GM20431 (cell line): ENCODE data around the gene CCND1.

Source experiments
- in situ Hi-C: fragments of 300-500 bp; cut with MseI, MboI; formaldehyde crosslinking; loops from one replicate; pipeline ENCODE4 v1.15.0; 2020; ENCODE audit warnings: low sequenced_read_pairs; ENCODE audit not compliant: unreplicated experiment

Gene CCND1

GRCh38 chr11:69640995-69641581 is at the start of gene CCND1:
TSS of gene CCND1 (plus strand) at chr11:69641156. CDS start at chr11:69641314, 158 bp downstream.
- in situ Hi-C loops: loop anchor here (25.0 kb wide), 1 partner anchor 354 kb away; the partner anchor contains the start of gene MYEOV

- in situ Hi-C loops: no loop called here
Measured at GRCh38 chr11:69592986-69593650, 47.8 kb upstream of the CCND1 start.

GRCh38 chr11:69593851-69594250 is 47.1 kb upstream of the CCND1 start:
- in situ Hi-C loops: no loop called here

GRCh38 chr11:69594481-69594880 is 46.5 kb upstream of the CCND1 start:
- in situ Hi-C loops: no loop called here

GRCh38 chr11:69595805-69596665 is 44.9 kb upstream of the CCND1 start:
- in situ Hi-C loops: no loop called here

GRCh38 chr11:69598147-69598546 is 42.8 kb upstream of the CCND1 start:
- in situ Hi-C loops: no loop called here

DNA sequence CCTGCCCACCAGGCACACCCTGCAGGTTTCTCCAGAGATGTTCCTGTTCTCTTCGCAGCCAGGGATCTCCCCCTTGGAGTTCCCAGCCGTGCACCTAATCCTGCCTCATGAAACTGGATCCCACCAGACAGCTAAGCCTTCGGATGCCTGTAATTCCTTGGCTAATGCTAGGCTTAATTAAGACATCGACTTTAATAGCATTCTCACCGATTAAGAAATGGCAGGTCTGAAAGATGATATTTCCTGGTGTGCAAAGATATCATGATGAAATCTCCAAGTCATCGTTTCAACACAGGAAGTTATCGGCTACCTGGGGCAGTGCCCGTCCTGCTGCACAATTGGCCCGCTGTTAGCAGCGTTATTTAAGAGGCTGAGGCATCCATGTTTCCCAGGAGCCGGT is 41.5 kb upstream of the CCND1 start:
- in situ Hi-C loops: no loop called here

GRCh38 chr11:69600001-69600400 is 41.0 kb upstream of the CCND1 start:
- in situ Hi-C loops: no loop called here

DNA sequence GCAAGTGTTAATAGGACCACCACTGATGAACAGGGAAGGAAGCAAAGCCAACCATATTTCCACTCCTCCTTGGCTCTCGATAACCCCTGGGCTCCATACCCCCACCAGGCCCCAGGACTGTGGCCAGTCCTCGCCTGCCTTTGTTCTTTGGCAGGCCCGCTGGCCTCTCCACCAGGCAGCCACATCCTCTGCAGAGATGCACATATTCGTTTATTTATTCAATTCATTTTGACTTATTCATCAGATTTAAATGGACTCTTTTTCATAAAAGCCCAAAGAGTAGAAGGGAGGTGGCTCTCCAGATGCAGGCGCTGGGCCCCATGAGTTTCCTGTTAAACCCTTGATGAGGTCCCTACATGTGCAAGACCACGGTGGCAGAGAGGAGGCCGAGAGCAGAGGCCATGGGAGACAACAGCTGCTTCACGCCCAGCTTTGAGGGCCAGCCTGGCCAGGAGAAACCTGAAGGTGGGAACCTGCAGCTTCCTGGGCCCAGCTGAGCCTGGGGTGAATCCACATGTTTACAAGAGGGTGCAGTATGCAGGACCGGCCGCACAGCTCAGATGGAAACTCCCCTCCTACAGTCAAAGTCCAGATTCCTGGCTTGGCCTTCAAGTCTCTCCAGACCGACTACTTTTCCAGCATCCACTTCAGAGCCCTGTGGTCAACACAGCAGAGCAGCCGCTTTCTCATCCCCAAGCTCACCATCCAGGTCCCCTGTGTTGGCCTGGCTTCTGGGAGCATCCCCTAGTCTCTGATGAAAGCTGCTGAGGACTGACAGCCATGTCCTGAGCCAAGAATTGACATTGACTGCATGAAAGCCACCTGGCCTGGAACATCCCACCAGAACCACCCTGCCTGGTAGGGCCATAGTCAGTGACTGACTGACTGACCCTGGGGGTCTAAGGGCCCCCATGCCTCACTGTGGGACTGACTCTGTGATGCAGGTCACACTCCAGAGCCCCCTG is 39.7 kb upstream of the CCND1 start:
- in situ Hi-C loops: no loop called here

- in situ Hi-C loops: no loop called here
Measured at GRCh38 chr11:69603111-69603836, 37.7 kb upstream of the CCND1 start.

DNA sequence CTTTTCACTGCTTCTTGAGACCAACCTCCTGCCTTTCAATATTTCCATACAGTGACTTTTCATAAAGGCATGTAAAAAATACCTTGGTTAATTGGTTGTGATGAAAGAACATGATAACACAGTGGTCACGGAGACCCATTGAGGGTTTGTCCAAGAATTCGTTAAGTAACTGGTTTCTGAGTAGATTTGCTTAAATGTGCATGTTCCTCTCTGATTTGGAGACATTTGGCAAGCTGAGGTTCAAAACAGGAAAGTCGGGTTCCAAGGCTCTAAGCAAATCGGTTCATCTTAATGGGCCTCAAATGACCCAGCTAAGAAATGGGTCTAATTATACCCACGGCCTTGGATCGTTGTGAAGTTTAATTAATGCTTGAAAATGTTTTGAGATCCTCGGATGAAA is 36.9 kb upstream of the CCND1 start:
- in situ Hi-C loops: no loop called here

- in situ Hi-C loops: no loop called here
Measured at GRCh38 chr11:69605737-69606526, 35.0 kb upstream of the CCND1 start.

DNA sequence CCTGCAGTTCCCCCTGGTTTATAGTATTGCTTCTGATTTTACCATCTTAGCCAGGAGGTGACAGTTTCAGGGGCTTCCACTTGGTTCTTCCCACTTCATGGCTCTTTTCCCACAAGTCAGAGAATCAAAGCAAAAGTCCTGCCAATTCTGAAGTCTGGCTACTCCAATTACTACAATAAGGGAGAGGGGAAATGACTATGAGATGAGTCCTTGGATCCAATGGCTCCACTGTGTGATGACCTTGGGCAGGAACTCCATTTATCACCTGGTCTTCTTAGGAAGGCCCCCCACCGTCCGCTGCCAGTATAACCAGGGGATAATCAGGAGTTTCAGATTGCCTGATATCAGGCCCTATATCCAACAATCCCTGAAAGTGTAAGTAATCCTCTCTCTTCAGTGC is 31.6 kb upstream of the CCND1 start:
- in situ Hi-C loops: no loop called here

GRCh38 chr11:69611548-69612526 is 29.1 kb upstream of the CCND1 start:
- in situ Hi-C loops: no loop called here

DNA sequence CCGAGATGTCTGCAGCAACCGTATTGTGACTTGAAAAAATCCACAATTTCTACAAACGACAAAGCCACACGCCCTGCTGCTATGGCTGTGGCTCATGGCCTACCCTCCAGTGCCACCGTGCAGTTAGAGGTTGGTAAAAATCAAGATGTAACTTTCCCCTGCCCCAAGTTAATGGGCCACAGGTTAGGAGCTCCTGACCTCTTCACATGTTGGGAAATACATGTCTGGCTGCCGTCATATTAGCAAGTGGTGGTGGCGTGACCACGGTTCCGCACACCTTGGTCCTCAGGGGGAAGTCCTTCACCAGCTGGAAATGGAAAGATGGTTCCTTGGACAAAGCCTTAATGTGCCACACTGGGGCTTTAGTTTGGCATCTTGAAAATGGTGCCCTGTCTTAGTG is 27.4 kb upstream of the CCND1 start:
- in situ Hi-C loops: no loop called here

- in situ Hi-C loops: no loop called here
Measured at GRCh38 chr11:69614085-69614484, 26.9 kb upstream of the CCND1 start.

- in situ Hi-C loops: no loop called here
Measured at GRCh38 chr11:69615545-69616278, 25.2 kb upstream of the CCND1 start.
